ENCODE measurements around the gene DUSP8. TPM values are rescaled to one million over a fixed set of nuclear protein-coding genes. Genes with fewer than 3 reads are reported as not detected.

DUSP8 gene
- total RNA-seq, 1 experiment from 2014 or later, result 4.4 TPM

- Histone ChIP-seq H3T11ph (ENCODE audit: low read length) (no peak within 1 kb of the TSS), H2AFZ (ENCODE audit: low read length) (no peak within 1 kb of the TSS)
- peaks cover 4 to 8% (median 4%) of the 10 kb centered on the region in 3 experiments; a peak in 6 of 7 replicates for H3K36me3 Mint-ChIP-seq (ENCODE audit: insufficient read depth in 1 of 3, low read depth in 3 of 3)
Observed at GRCh38 chr11:1597994-1598380, 25.9 kb upstream of the DUSP8 start, which contains the start of gene KRTAP5-2. Gene KRTAP5-2 (minus strand): TSS chr11:1598294. CDS start chr11:1598250, 44 bp downstream.

More at GRCh38 chr11:1597994-1598380, 25.9 kb upstream of the DUSP8 start, which contains the start of gene KRTAP5-2:
- no CpG with 5 or more reads among the region's 4 CpGs for WGBS (ENCODE audit: extremely low coverage, insufficient read length, low lambda C conversion rate)
- no peak within 1 kb of the TSS for H3K23ac ChIP-seq (ENCODE audit: insufficient read length, low read depth, low read length)
- no peak within 1 kb of the TSS for H3K4me2 ChIP-seq (ENCODE audit: insufficient read depth, insufficient read length, low read length)
- H3K56ac ChIP-seq (ENCODE audit: insufficient read length, low read depth, low read length), result no peak within 1 kb of the TSS
- no peaks in the 10 kb centered on the region for H3K79me2 ChIP-seq (ENCODE audit: insufficient read depth, low read length)
- H4K91ac ChIP-seq (ENCODE audit: insufficient read length, low read depth, low read length), result no peak within 1 kb of the TSS
- no peak within 1 kb of the TSS for H2AK5ac ChIP-seq (ENCODE audit: insufficient read length, low read length)
- H3K23me2 ChIP-seq (ENCODE audit: insufficient read length, low read depth, low read length, poor library complexity, severe bottlenecking), result no peaks in the 10 kb centered on the region
- no peak within 1 kb of the TSS for H4K8ac ChIP-seq (replicated peaks; ENCODE audit: insufficient read length, low read depth, low read length)
- no peak within 1 kb of the TSS for H4K5ac ChIP-seq (ENCODE audit: insufficient read length, low read depth, low read length)
- no peak within 1 kb of the TSS for H3K27ac ChIP-seq (ENCODE audit: insufficient read length, low read depth, low read length)
- no peak within 1 kb of the TSS for H3K9ac ChIP-seq (ENCODE audit: extremely low read depth, insufficient read length, low read length)
- Mint-ChIP-seq H3K4me3 (no peak within 1 kb of the TSS), H3K4me1 (peaks cover 29 to 33% of the 10 kb centered on the region in 2 experiments), H3K27ac (no peak within 1 kb of the TSS; a peak in 1 of 7 replicates), H3K27me3 (ENCODE audit: low read depth) (peaks cover 63% of the 10 kb centered on the region), H3K9me3 (peaks cover 13 to 19% of the 10 kb centered on the region in 2 experiments)
- no peak within 1 kb of the TSS for H2BK15ac ChIP-seq (ENCODE audit: low read depth, low read length)
- peak within 1 kb of the TSS; percentile 35 for H3K18ac ChIP-seq (ENCODE audit: insufficient read length, low read depth, low read length)
- H2BK5ac ChIP-seq (ENCODE audit: insufficient read length, low read length), result no peak within 1 kb of the TSS
- H3K14ac ChIP-seq (ENCODE audit: insufficient read depth, low read length), result no peak within 1 kb of the TSS
- H2BK12ac ChIP-seq (ENCODE audit: insufficient read length, low read depth, low read length), result no peak within 1 kb of the TSS
- H2BK120ac ChIP-seq (ENCODE audit: low read depth, low read length, poor library complexity, severe bottlenecking), result no peak within 1 kb of the TSS
- no peak for TF ChIP-seq CTCF (conservative IDR thresholded peaks at IDR 0.05)
- H3K9me3 ChIP-seq (ENCODE audit: control insufficient read depth, low read depth, low read length), result no peaks in the 10 kb centered on the region
- H4K20me1 ChIP-seq (ENCODE audit: control insufficient read depth, insufficient read depth, insufficient read length), result no peaks in the 10 kb centered on the region
- H3K4me1 ChIP-seq (ENCODE audit: insufficient read depth, low read length), result peaks cover 3% of the 10 kb centered on the region; the same call in 1 of the 2 replicates
- H3K79me1 ChIP-seq (ENCODE audit: insufficient read depth, low read depth, low read length, poor library complexity, severe bottlenecking), result no peaks in the 10 kb centered on the region
- DNase-seq, result no peak
- no peak within 1 kb of the TSS for H2BK20ac ChIP-seq (ENCODE audit: low read depth, low read length, poor library complexity, severe bottlenecking)
- no peaks in the 10 kb centered on the region for H3K27me3 ChIP-seq (ENCODE audit: insufficient read depth, low read length)
- H3K4ac ChIP-seq (ENCODE audit: low read depth, low read length), result no peak within 1 kb of the TSS
